ENCODE data around the gene USP3. TPM values are rescaled to one million over a fixed set of nuclear protein-coding genes. Genes with fewer than 3 reads are reported as not detected.

Gene USP3
- total RNA-seq, 1 donor from 2014 or later: 64.2 TPM

GRCh38 chr15:63505842-63506222 is 1.4 kb downstream of the USP3 start:
- Mint-ChIP-seq H3K9me3 (no peaks in the 10 kb centered on the region), H3K36me3 (no peaks in the 10 kb centered on the region), H3K27me3 (ENCODE audit: insufficient read depth, low read depth) (peaks cover 7% of the 10 kb centered on the region), H3K4me1 (peaks cover 74% of the 10 kb centered on the region), H3K4me3 (peak overlapping the region; percentile 94), H3K27ac (peak overlapping the region; percentile 89)
- TF ChIP-seq CTCF (IDR thresholded peaks at IDR 0.05) (no peak), EZH2phosphoT487 (IDR thresholded peaks at IDR 0.05) (no peak), EZH2 (IDR thresholded peaks at IDR 0.05) (no peak)
- Histone ChIP-seq H3K4me2 (peak overlapping the region; percentile 83), H3F3A (ENCODE audit: low read depth) (peaks cover 28% of the 10 kb centered on the region), H3K79me2 (ENCODE audit: low read depth) (peaks cover 53% of the 10 kb centered on the region), H3K36me3 (no peaks in the 10 kb centered on the region), H3K27ac (no peak overlapping the region), H3K9me3 (ENCODE audit: low read depth) (no peaks in the 10 kb centered on the region), H2AFZ (replicated peaks) (no peak overlapping the region), H3K4me1 (peaks cover 29% of the 10 kb centered on the region), H4K20me1 (ENCODE audit: low read depth) (peaks cover 67% of the 10 kb centered on the region), H3K4me3 (peak overlapping the region; percentile 70), H3K27me3 (peaks cover 77% of the 10 kb centered on the region), H3K9ac (no peak overlapping the region)
- no peak for DNase-seq (ENCODE audit: low spot score)

- Histone ChIP-seq H3K9ac (no peak overlapping the region), H4K20me1 (ENCODE audit: low read depth) (peaks cover 74% of the 10 kb centered on the region)
- DNase-seq (ENCODE audit: low spot score): no peak
These were observed 2.2 kb downstream of the USP3 start for GRCh38 chr15:63506537-63507035.

GRCh38 chr15:63507878-63508818 is 3.8 kb downstream of the USP3 start:
- Mint-ChIP-seq H3K36me3 (peaks cover 2% of the 10 kb centered on the region), H3K27me3 (ENCODE audit: insufficient read depth, low read depth) (no peaks in the 10 kb centered on the region), H3K9me3 (no peaks in the 10 kb centered on the region), H3K27ac (no peak overlapping the region), H3K4me1 (peaks cover 53% of the 10 kb centered on the region), H3K4me3 (no peak overlapping the region)
- Histone ChIP-seq H3K9ac (no peak overlapping the region), H4K20me1 (ENCODE audit: low read depth) (peaks cover 74% of the 10 kb centered on the region), H3K36me3 (no peaks in the 10 kb centered on the region), H3K27ac (no peak overlapping the region), H3K4me3 (no peak overlapping the region), H3K79me2 (ENCODE audit: low read depth) (peaks cover 76% of the 10 kb centered on the region), H3K27me3 (peaks cover 54% of the 10 kb centered on the region), H2AFZ (replicated peaks) (no peak overlapping the region), H3K9me3 (ENCODE audit: low read depth) (no peaks in the 10 kb centered on the region), H3K4me2 (no peak overlapping the region), H3K4me1 (peaks cover 29% of the 10 kb centered on the region), H3F3A (ENCODE audit: low read depth) (peaks cover 18% of the 10 kb centered on the region)
- no peak for DNase-seq (ENCODE audit: low spot score)
- TF ChIP-seq EZH2phosphoT487 (IDR thresholded peaks at IDR 0.05) (no peak), EZH2 (IDR thresholded peaks at IDR 0.05) (no peak), CTCF (IDR thresholded peaks at IDR 0.05) (no peak)

More at GRCh38 chr15:63506537-63507035, 2.2 kb downstream of the USP3 start:
- Histone ChIP-seq H3K4me3 (peak overlapping the region; percentile 70), H3K4me2 (peak overlapping the region; percentile 83), H3K9me3 (ENCODE audit: low read depth) (no peaks in the 10 kb centered on the region), H3K27ac (no peak overlapping the region), H3K4me1 (peaks cover 29% of the 10 kb centered on the region), H2AFZ (replicated peaks) (no peak overlapping the region), H3K27me3 (peaks cover 70% of the 10 kb centered on the region), H3F3A (ENCODE audit: low read depth) (peaks cover 28% of the 10 kb centered on the region), H3K36me3 (no peaks in the 10 kb centered on the region), H3K79me2 (ENCODE audit: low read depth) (peaks cover 60% of the 10 kb centered on the region)
- no peaks in the 10 kb centered on the region for H3K36me3 Mint-ChIP-seq
- no peak overlapping the region for H3K27ac Mint-ChIP-seq
- peaks cover 7% of the 10 kb centered on the region for H3K27me3 Mint-ChIP-seq (ENCODE audit: insufficient read depth, low read depth)
- peak overlapping the region; percentile 94 for H3K4me3 Mint-ChIP-seq
- TF ChIP-seq CTCF (IDR thresholded peaks at IDR 0.05): no peak
- no peak for TF ChIP-seq EZH2 (IDR thresholded peaks at IDR 0.05)
- no peak for TF ChIP-seq EZH2phosphoT487 (IDR thresholded peaks at IDR 0.05)
- H3K9me3 Mint-ChIP-seq: no peaks in the 10 kb centered on the region
- H3K4me1 Mint-ChIP-seq: peaks cover 68% of the 10 kb centered on the region
